Measurements from ENCODE around the gene GPX5.

The GPX5 gene

DNA sequence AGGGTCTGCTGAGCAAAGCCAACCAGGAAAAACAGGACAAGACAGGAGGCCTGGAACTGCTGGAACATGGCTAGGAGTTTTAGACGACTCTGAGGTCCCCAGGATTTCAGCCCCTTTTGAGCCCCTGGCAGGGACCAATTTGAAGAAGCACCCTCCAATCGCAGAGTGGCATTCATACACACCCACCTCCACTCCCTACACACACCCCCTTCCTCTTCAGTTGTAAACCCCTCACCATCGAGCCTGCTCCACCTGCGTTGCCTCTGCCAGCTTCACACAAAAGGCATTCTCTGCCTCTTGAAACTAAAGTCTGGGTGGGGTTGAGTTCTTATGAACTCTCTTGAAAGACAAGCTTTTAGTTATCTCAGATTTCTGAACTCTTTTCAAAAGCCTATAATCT lies 10.0 kb upstream of the GPX5 start, which contains the start of gene GPX6:
Gene GPX6, minus strand, starts transcription at position 118 of the 400 bp plus-strand sequence. Its CDS starts 50 bp downstream, at position 68.
- Histone ChIP-seq H3K36me3 (replicated peaks; ENCODE audit: insufficient read depth, low read length) (no peaks in the 10 kb centered on the region), H3K9ac (ENCODE audit: low read length) (no peak within 1 kb of the TSS), H3K27ac (ENCODE audit: low read length) (no peak within 1 kb of the TSS), H2AFZ (ENCODE audit: low read length) (no peak within 1 kb of the TSS), H4K20me1 (ENCODE audit: insufficient read depth, low read length) (no peaks in the 10 kb centered on the region), H3K4me3 (ENCODE audit: low read length) (no peak within 1 kb of the TSS), H3K4me2 (ENCODE audit: low read depth, low read length) (no peak within 1 kb of the TSS), H3K4me1 (ENCODE audit: low read length) (no peaks in the 10 kb centered on the region), H3K9me3 (replicated peaks; ENCODE audit: insufficient read depth, low read length) (no peaks in the 10 kb centered on the region), H3K79me2 (ENCODE audit: low read length) (no peaks in the 10 kb centered on the region), H3K27me3 (replicated peaks; ENCODE audit: insufficient read depth, low read length) (no peaks in the 10 kb centered on the region), H3F3A (ENCODE audit: insufficient read depth, low read length) (no peaks in the 10 kb centered on the region), H3K9me2 (replicated peaks; ENCODE audit: insufficient read depth, low read length) (no peaks in the 10 kb centered on the region)
- TF ChIP-seq, protein P1, sequence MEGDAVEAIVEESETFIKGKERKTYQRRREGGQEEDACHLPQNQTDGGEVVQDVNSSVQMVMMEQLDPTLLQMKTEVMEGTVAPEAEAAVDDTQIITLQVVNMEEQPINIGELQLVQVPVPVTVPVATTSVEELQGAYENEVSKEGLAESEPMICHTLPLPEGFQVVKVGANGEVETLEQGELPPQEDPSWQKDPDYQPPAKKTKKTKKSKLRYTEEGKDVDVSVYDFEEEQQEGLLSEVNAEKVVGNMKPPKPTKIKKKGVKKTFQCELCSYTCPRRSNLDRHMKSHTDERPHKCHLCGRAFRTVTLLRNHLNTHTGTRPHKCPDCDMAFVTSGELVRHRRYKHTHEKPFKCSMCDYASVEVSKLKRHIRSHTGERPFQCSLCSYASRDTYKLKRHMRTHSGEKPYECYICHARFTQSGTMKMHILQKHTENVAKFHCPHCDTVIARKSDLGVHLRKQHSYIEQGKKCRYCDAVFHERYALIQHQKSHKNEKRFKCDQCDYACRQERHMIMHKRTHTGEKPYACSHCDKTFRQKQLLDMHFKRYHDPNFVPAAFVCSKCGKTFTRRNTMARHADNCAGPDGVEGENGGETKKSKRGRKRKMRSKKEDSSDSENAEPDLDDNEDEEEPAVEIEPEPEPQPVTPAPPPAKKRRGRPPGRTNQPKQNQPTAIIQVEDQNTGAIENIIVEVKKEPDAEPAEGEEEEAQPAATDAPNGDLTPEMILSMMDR (IDR thresholded peaks at IDR 0.05; ENCODE audit: low read length) = no peak
- no peak for TF ChIP-seq EZH2 (optimal IDR thresholded peaks at IDR 0.05; ENCODE audit: low read depth, low read length)
- no peak for TF ChIP-seq EZH2phosphoT487 (IDR thresholded peaks at IDR 0.05; ENCODE audit: low read length)
- no peak for DNase-seq

DNA sequence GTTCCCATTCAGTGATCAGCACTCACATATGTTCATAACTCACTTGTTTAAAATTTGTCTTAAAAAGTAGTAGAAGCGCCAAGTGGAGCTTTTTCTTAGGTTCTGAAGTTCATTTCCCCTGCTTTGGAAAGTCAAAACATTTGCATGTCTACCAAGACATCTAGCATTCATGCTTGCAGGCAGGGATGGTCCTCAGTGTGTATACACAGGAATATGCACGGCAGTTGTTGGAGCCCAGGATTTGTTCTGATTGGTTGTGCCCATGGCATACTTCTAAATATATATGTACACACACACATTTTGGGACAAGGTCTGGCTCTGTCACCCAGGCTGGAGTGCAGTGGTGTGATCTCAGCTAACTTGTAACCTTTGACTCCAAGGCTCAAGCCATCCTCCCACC lies 7.7 kb upstream of the GPX5 start:
- Histone ChIP-seq H4K20me1 (ENCODE audit: insufficient read depth, low read length) (no peaks in the 10 kb centered on the region), H3K4me1 (ENCODE audit: low read length) (no peaks in the 10 kb centered on the region), H3K9ac (ENCODE audit: low read length) (no peak overlapping the region), H3K79me2 (ENCODE audit: low read length) (no peaks in the 10 kb centered on the region), H3K9me3 (replicated peaks; ENCODE audit: insufficient read depth, low read length) (no peaks in the 10 kb centered on the region), H3K9me2 (replicated peaks; ENCODE audit: insufficient read depth, low read length) (no peaks in the 10 kb centered on the region), H3K4me3 (ENCODE audit: low read length) (no peak overlapping the region), H3F3A (ENCODE audit: insufficient read depth, low read length) (no peaks in the 10 kb centered on the region), H3K27me3 (replicated peaks; ENCODE audit: insufficient read depth, low read length) (no peaks in the 10 kb centered on the region), H3K4me2 (ENCODE audit: low read depth, low read length) (no peak overlapping the region), H3K27ac (ENCODE audit: low read length) (no peak overlapping the region), H2AFZ (ENCODE audit: low read length) (no peak overlapping the region), H3K36me3 (replicated peaks; ENCODE audit: insufficient read depth, low read length) (no peaks in the 10 kb centered on the region)
- DNase-seq = no peak
- TF ChIP-seq EZH2phosphoT487 (IDR thresholded peaks at IDR 0.05; ENCODE audit: low read length) (no peak), EZH2 (optimal IDR thresholded peaks at IDR 0.05; ENCODE audit: low read depth, low read length) (no peak)
- TF ChIP-seq, protein P1 (IDR thresholded peaks at IDR 0.05; ENCODE audit: low read length) = no peak

DNA sequence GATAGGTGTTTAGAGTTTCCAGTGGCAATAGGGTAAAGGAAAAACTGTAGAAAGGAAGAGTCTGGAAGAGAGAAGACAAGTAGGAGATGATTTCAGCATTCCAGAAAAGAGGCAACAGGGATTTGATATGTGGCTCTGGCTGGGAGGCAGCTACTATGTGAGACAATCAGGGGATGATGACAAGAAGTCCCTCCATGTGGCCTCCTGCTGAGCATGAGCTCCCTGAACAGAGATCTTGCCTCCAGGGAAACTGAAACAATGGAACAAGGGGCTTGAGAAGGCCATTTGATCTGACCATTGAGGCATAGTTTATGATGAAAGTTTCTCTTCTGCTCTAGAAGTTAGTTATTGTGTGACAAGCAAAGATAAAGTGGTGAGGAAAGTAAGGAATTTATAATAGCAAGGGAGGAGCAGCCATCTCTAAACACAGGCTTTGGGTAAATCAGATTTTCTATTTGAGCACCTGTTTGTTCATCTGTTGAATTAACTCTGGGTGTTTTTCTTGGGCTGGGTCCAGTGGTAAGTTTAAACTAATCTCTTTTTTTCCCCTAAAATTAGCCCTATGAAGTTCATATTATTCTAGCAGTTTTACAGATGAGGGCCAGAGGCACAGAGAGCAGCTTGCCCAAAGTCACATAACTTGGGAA lies 3.0 kb upstream of the GPX5 start:
- H3K36me3 ChIP-seq (replicated peaks; ENCODE audit: insufficient read depth, low read length) = no peaks in the 10 kb centered on the region
- H3K4me1 ChIP-seq (ENCODE audit: low read length) = no peaks in the 10 kb centered on the region
- H3K4me3 ChIP-seq (ENCODE audit: low read length) = no peak overlapping the region
- no peaks in the 10 kb centered on the region for H3K79me2 ChIP-seq (ENCODE audit: low read length)
- no peaks in the 10 kb centered on the region for H3K9me2 ChIP-seq (replicated peaks; ENCODE audit: insufficient read depth, low read length)
- no peaks in the 10 kb centered on the region for H4K20me1 ChIP-seq (ENCODE audit: insufficient read depth, low read length)
- DNase-seq = no peak
- H3F3A ChIP-seq (ENCODE audit: insufficient read depth, low read length) = no peaks in the 10 kb centered on the region
- no peak overlapping the region for H3K27ac ChIP-seq (ENCODE audit: low read length)
- no peaks in the 10 kb centered on the region for H3K9me3 ChIP-seq (replicated peaks; ENCODE audit: insufficient read depth, low read length)
- TF ChIP-seq EZH2 (optimal IDR thresholded peaks at IDR 0.05; ENCODE audit: low read depth, low read length) (no peak), EZH2phosphoT487 (IDR thresholded peaks at IDR 0.05; ENCODE audit: low read length) (no peak)
- TF ChIP-seq, protein P1 (IDR thresholded peaks at IDR 0.05; ENCODE audit: low read length) = no peak
- H3K4me2 ChIP-seq (ENCODE audit: low read depth, low read length) = no peak overlapping the region
- H3K9ac ChIP-seq (ENCODE audit: low read length) = no peak overlapping the region
- no peaks in the 10 kb centered on the region for H3K27me3 ChIP-seq (replicated peaks; ENCODE audit: insufficient read depth, low read length)
- no peak overlapping the region for H2AFZ ChIP-seq (ENCODE audit: low read length)

All from MM.1S (cell line).